ENCODE measurements around the gene MYH6.

- TF ChIP-seq, protein P1, sequence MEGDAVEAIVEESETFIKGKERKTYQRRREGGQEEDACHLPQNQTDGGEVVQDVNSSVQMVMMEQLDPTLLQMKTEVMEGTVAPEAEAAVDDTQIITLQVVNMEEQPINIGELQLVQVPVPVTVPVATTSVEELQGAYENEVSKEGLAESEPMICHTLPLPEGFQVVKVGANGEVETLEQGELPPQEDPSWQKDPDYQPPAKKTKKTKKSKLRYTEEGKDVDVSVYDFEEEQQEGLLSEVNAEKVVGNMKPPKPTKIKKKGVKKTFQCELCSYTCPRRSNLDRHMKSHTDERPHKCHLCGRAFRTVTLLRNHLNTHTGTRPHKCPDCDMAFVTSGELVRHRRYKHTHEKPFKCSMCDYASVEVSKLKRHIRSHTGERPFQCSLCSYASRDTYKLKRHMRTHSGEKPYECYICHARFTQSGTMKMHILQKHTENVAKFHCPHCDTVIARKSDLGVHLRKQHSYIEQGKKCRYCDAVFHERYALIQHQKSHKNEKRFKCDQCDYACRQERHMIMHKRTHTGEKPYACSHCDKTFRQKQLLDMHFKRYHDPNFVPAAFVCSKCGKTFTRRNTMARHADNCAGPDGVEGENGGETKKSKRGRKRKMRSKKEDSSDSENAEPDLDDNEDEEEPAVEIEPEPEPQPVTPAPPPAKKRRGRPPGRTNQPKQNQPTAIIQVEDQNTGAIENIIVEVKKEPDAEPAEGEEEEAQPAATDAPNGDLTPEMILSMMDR (IDR thresholded peaks at IDR 0.05): no peak
- no peak for TF ChIP-seq EZH2 (IDR thresholded peaks at IDR 0.05; ENCODE audit: borderline replicate concordance, insufficient read depth, low read depth, low read length, poor library complexity, severe bottlenecking)
These were observed 24.2 kb upstream of the MYH6 start for GRCh38 chr14:23432102-23432925.
